ENCODE data around the gene MDM4.
"Not testable (repeated sequence)": the region's sequence is repeated elsewhere in the genome, so short reads cannot be mapped to it uniquely, and the experiment has no call there.

Gene MDM4

GRCh38 chr1:204566583-204566955 lies 50.4 kb downstream of the MDM4 start:
- TF ChIP-seq GATA1 (IDR thresholded peaks at IDR 0.05; ENCODE audit: low read depth, low read length) (no peak), POLR2A (IDR thresholded peaks at IDR 0.05; ENCODE audit: low read length) (no peak)
- DNase-seq = no peak

- TF ChIP-seq GATA1 (IDR thresholded peaks at IDR 0.05; ENCODE audit: low read depth, low read length) (no peak), POLR2A (IDR thresholded peaks at IDR 0.05; ENCODE audit: low read length) (no peak)
- DNase-seq = no peak
Observed at GRCh38 chr1:204567071-204567470, 50.9 kb downstream of the MDM4 start.

- no peak for DNase-seq
- TF ChIP-seq GATA1 (IDR thresholded peaks at IDR 0.05; ENCODE audit: low read depth, low read length) (no peak), POLR2A (IDR thresholded peaks at IDR 0.05; ENCODE audit: low read length) (no peak)
Observed at GRCh38 chr1:204568576-204569315, 52.5 kb downstream of the MDM4 start.

DNA sequence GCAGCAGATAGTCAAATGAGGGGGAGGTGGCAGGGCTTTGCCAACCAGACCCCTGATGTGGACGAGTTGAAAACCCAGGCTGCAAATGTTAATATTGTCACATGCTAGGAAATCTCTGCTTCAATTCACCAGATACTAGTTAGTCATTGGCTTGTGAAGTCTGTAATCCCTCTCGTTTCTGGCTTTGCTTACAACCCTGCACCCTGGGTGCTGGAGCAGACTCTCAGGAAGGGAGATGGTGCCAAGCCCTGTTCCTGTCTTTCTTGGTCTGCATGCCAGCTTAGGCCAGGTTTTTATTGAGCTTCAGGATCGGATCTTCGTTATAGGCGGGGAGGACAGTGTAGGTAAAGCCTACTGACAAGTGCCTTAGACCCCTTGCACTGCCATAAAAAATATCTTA lies 53.3 kb downstream of the MDM4 start:
- no peak for DNase-seq

DNA sequence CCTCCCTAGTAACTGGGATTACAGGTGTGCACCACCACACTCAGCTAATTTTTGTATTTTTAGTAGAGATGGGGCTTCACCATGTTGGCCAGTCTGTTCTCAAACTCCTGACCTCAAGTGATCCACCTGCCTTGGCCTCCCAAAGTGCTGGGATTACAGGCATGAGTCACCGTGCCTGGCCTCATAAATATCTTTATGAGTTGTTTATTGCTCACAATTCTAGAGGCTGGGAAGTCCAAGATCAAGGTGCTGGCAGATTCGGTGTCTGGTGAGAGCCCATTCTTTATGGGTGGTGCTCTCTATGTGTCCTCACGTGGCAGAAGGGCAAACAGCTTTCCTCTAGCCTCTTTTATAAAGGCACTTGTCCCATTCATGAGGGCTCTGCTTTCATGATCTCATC lies 53.8 kb downstream of the MDM4 start:
- DNase-seq = not testable (repeated sequence)

More for the DNA sequence above, 53.3 kb downstream of the MDM4 start:
- TF ChIP-seq GATA1 (IDR thresholded peaks at IDR 0.05; ENCODE audit: low read depth, low read length) (no peak), POLR2A (IDR thresholded peaks at IDR 0.05; ENCODE audit: low read length) (no peak)

- DNase-seq = no peak
- TF ChIP-seq POLR2A (IDR thresholded peaks at IDR 0.05; ENCODE audit: low read length) (no peak), GATA1 (IDR thresholded peaks at IDR 0.05; ENCODE audit: low read depth, low read length) (no peak)
Observed at GRCh38 chr1:204571128-204571527, 54.9 kb downstream of the MDM4 start.

- DNase-seq = no peak
- TF ChIP-seq POLR2A (IDR thresholded peaks at IDR 0.05; ENCODE audit: low read length) = no peak
- no peak for TF ChIP-seq GATA1 (IDR thresholded peaks at IDR 0.05; ENCODE audit: low read depth, low read length)
Observed at GRCh38 chr1:204571631-204572030, 55.4 kb downstream of the MDM4 start.

GRCh38 chr1:204572923-204573922 lies 57.0 kb downstream of the MDM4 start:
- TF ChIP-seq GATA1 (IDR thresholded peaks at IDR 0.05; ENCODE audit: low read depth, low read length) = no peak
- no peak for TF ChIP-seq POLR2A (IDR thresholded peaks at IDR 0.05; ENCODE audit: low read length)
- DNase-seq = no peak

DNA sequence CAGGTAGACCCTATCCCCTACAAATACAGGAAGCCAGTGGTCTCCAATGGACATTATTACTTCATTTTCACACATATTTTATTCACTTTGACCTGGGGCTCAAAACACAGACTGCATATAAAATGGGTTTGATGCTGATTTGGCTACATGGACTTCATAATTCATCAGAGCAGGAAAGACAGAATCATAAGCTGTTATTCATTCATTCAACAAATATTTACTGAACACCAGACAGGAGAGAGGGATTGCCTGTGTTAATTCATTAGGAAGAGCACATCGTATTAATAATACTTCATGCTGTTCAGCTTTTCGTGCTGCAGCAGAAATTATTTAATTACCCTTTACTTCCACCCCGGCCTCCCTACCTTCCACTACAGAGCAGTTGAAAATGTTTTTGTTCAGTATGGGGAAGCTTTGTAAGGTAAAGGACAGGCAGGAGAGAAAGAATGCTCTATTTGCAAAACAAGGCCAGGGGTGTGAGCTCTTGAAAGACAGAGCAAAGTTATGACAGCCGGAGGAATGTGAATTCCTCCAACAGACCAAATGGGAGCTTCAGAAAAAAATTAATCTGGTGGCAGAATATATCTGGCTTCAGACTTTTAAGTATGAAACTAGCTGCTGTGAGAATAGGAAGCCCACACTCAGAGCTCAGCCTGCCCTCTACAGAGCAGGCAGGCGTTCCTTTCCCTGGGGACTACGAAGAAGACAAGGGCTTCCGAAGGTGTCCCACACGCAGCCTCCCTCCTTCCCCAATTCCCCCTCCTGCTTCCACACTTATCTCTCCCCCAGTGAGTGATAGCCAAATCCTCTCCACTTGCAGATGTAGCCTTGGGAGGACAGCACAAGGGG lies 58.0 kb downstream of the MDM4 start:
- no peak for DNase-seq

GRCh38 chr1:204574865-204575163 lies 58.6 kb downstream of the MDM4 start:
- DNase-seq = no peak

More for the DNA sequence above, 58.0 kb downstream of the MDM4 start:
- no peak for TF ChIP-seq GATA1 (IDR thresholded peaks at IDR 0.05; ENCODE audit: low read depth, low read length)
- TF ChIP-seq POLR2A (IDR thresholded peaks at IDR 0.05; ENCODE audit: low read length) = no peak

GRCh38 chr1:204575221-204576190 lies 59.3 kb downstream of the MDM4 start:
- no peak for DNase-seq
- TF ChIP-seq POLR2A (IDR thresholded peaks at IDR 0.05; ENCODE audit: low read length) = no peak
- TF ChIP-seq GATA1 (IDR thresholded peaks at IDR 0.05; ENCODE audit: low read depth, low read length) = no peak

More at GRCh38 chr1:204574865-204575163, 58.6 kb downstream of the MDM4 start:
- TF ChIP-seq GATA1 (IDR thresholded peaks at IDR 0.05; ENCODE audit: low read depth, low read length) (no peak), POLR2A (IDR thresholded peaks at IDR 0.05; ENCODE audit: low read length) (no peak)

- TF ChIP-seq POLR2A (IDR thresholded peaks at IDR 0.05; ENCODE audit: low read length) (no peak), GATA1 (IDR thresholded peaks at IDR 0.05; ENCODE audit: low read depth, low read length) (no peak)
- DNase-seq = no peak
Observed at GRCh38 chr1:204576422-204576821, 60.2 kb downstream of the MDM4 start.
